Bronchial smooth muscle cell (primary cell): ENCODE measurements around the gene TRIP12. TPM values are rescaled to one million over a fixed set of nuclear protein-coding genes. Genes with fewer than 3 reads are reported as not detected.

ENCODE experiments used
- total RNA-seq: library from RNA; depleted of rRNA; stranded (reverse); fragments of >200 nt; gene quantifications from 2 replicates; pipeline ENCODE4 v1.2.1, GENCODE V29; 2014

The TRIP12 gene
- total RNA-seq: 228 and 276 TPM in 2 replicates

GRCh38 chr2:229921892-229922448 is at the start of gene TRIP12:
Gene TRIP12 (minus strand): TSS chr2:229922009. CDS start chr2:229880079, 41,930 bp downstream.

GRCh38 chr2:229922449-229923386 is 909 bp upstream of the TRIP12 start, which contains the start of gene FBXO36:
Gene FBXO36 (plus strand): TSS chr2:229922503. CDS start chr2:229922514, 11 bp downstream.

GRCh38 chr2:229714080-229714735 is 207.6 kb downstream of the TRIP12 start, which contains the start of gene DNER:
Gene DNER (minus strand): TSS chr2:229714555. CDS start chr2:229714423, 132 bp downstream.

Other genes with a start within 250 kb of the TRIP12 start
- 0.60 and 2.8 TPM in 2 replicates for gene DNER, start 207.5 kb downstream of the TRIP12 start, total RNA-seq
- 1.8 and 3.2 TPM in 2 replicates for gene FBXO36, start 494 bp upstream of the TRIP12 start, total RNA-seq
- gene SLC16A14, start 146.9 kb upstream of the TRIP12 start, total RNA-seq: 1.7 and 6.1 TPM in 2 replicates